Putamen (tissue), 1 donor: ENCODE data around the gene RTP5.
"Not testable (repeated sequence)": the region's sequence is repeated elsewhere in the genome, so short reads cannot be mapped to it uniquely, and the experiment has no call there.

Source experiments
- DNase-seq: peaks from one replicate; pipeline ENCODE4 v3.0.0-alpha.2; 2016; ENCODE audit warnings: low spot score

The RTP5 gene

DNA sequence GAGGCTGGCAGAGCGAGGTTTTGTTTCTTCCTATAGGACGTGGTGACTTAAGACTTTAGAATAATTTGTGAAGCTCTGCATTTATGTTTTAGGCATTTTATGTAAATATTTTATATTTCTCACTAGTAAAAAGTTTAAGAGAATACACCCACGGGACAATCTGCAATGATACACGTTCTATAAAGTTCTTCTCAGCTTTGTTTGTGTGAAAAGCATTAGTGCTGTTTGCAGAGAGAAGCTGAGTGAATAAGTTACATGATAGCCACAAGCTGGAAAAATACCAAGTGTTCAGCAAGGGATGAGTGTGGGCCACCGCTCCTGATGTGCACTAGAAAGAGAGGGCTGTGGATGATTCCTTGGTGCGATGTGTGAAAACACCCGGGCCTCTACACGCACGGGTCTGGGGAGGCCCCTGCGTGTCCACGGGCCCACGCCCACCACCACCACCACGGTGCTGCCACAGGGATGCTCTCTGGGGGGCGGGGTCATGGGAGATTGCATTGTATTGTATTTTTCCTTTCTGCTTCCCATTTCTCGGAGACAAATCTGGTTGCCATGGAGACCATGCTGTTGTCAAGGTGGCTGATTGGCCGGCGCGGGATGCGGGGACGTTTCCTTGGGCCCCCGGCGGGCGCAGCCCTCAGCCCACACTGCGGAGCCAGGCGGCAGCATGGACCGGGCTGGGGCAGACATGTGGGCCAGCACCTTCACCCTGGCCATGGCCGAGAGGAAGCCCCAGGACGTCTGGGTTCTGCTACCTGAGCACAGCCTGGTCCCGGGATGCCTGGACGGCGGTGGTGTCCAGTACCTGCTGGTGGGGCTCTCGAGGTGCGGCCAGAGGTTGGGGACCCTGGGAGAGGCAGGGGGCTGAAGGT is at the start of gene RTP5:
Gene RTP5 (plus strand): TSS at position 643 of the 875 bp plus-strand sequence. CDS start 28 bp downstream, at position 671.
- DNase-seq, result peak; percentile 25

DNA sequence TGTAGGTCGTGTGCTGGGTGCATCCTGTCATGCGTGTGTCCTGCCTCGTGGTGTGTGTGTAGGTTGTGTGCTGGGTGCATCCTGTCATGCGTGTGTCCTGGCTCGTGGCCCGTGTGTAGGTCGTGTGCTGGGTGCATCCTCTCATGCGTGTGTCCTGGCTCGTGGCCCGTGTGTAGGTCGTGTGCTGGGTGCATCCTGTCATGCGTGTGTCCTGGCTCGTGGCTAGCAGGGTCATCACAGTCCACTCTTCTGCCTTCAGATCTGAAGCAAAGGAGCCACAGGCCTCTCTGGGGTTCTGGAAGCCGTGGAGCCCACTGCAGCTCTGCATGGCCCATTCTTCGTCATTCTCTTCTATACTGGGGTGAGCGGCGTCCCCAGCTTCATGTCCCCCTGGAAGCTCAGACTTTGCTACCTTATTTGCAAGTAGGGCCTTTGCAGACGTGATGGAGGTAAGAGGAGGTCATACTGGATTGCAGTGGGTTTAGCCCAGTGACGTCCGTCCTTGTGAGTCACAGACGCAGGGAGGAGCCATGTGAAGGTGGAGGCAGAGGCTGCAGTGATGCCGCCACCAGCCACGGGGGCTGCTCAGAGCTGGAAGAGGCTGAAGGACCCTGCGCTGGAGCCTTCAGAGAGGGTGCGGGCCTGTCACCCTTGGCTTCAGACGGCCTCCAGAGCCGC is 49.4 kb upstream of the RTP5 start:
- DNase-seq, result not testable (repeated sequence)

DNA sequence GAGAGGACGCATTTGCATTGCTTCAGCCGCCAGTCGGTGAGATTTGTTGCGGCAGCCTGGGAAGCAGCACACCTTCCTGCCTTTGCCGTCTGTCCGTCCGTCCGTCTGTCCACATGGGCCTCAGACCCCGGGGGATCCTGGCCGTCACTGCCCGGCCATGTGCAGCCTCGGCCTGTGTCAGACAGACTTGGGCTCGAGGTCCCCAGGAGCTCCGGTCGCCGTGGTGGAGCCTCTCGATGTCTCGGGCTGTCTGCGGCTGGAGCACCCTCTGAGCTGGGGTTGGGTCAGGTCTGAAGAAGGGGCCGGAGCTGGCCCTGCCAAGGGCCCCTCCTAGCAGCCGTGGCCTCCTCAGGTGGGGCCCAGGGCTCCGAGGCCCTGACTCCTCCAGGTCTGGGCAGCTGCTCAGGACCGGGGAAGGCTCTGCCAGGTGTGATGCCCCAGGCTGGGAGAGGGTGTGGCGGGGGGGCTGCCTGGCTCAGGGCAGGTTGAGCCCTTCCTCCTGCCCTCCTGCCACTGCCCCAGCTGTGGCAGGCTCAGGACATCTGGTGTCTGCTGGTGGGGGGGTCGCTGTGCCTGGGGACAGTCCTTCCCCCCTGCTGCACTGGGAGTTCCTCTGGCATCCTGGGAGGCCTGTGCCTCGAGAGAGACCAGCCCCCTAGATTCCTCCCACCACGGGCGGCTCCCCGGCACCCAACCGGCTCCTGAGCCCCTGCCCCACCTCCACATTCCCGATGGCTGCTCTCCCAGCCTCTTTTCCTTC is 48.7 kb upstream of the RTP5 start:
- no peak for DNase-seq

DNA sequence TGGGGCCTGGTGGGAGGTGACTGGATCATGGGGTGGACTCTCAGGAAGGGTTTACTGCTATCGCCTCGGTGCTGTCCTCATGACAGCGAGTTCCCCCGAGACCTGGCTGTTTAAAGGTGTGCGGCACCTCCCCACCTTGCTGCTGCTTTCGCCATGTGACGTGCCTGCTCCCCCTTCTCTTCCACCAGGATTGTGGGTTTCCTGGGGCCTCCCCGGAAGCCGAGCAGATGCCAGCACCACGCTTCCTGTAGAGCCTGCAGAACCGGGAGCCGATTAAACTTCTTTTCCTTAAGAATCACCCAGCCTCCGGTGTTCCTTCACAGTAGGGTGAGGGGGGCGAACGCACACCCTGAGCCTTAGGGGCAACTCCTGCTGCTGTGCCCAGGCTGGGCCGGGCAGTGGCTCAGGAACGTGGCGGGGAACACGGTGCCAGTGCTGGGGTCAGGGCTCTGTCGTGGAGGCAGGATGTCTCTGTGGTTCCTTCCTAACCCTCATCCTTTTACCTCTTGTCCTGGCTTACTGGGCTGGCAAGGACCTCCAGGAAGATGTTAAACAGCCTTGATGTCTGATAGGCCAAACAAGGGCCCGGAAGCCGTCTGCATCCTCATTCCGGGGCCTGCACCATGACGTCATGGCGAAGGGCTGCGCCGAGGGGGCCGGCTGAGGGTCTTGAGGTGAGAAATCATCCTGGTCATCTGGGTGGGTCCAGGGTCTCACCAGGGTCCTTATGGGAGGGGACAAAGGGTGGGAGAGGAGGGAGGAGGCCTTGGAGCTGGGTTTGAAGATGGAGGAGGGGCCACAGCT is 47.9 kb upstream of the RTP5 start:
- no peak for DNase-seq

DNA sequence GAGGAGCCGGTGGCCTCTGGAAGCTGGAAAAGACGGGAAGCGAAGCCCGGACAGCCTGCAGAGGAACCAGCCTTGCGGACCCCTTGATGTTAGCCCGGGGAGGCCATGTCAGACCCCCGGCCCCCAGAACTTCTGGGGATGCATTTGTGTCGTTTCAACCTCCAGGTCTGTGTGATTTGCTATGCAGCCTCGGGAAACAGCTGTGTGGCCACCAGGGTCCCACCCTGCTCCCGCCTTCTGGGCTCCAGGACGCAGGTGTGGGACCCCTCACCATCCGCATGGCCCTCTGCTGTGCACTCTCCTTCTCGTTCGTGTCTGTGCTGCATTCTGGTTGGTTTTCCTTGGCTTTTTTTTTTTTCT is 47.3 kb upstream of the RTP5 start:
- DNase-seq, result no peak

DNA sequence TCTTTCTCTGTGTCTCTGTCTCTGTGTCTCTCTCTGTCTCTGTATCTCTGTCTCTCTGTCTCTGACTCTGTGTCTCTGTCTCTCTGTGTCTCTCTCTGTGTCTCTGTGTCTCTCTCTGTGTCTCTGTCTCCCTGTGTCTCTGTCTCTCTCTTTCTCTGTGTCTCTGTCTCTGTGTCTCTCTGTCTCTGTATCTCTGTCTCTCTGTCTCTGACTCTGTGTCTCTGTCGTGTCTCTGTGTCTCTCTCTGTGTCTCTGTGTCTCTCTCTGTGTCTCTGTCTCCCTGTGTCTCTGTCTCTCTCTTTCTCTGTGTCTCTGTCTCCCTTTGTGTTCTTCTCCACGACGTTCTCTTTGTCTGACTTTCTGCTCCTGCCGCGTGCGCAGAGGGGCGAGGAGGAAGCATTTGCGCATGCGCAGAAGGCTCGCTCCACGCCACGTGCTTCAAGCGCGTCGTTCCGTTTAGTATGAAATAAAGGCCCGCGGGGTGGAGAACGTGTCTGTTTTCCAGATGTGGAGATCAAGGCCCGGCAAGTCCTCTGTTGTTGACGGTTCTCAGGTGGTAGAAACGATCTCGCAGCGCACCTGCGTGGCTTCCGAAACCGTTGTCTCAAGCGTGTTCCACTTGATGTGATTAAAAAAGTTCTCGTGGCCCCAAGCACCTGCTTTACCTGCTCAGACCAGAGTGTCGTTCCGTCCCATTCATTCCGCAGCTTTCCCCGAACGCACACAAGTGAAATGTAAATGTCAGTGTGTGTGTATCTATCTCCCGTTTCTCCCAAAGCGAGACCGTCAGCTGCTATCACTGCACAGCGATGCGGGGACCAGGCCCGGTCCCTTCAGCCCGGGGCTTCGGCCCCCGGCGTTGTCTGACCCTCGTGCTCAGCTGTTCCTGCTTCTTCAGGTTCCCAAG is 45.7 kb upstream of the RTP5 start:
- not testable (repeated sequence) for DNase-seq

DNA sequence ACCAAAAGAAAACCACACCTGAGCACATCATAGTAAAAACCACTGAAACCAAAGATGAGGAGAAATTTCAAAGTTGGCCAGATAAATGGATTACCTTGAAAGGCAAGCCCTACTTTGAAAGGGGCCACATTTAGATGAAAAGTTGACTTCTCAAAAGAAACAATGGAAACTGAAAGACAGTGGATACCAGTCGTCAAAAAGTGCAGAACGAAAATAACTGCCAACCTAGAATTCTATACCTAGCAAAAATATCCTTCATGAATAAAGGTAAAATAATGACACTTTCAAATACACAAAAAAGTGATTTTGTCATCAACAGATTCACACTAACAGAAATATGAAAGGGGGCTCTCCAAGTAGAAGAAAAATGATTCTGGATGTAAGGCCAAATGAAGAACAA is 42.1 kb upstream of the RTP5 start:
- DNase-seq, result no peak

DNA sequence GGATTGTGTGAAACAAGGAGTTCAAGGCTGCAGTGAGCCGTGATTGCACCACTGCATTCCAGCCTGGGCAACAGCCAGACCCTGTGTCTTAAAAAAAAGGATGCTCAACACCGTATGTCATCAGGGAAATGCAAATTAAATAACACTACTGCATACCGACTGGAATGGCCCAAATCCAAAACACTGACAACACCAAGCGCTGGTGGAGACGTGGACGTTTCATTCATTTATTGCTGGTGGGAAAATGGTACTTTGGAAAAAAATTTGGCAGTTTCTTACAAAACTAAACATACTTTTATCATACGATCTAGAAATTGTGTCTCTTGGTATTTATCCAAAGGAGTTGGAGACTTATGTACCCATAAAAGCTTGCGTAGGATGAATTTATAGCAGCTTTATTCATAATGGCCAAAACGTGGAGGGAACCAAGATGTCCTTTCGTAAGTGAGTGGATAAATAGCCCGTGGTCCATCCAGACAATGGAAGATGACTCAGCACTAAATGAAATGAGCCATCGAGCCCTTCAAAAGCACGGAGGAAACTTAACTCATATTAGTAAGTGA is 36.3 kb upstream of the RTP5 start:
- DNase-seq, result no peak

DNA sequence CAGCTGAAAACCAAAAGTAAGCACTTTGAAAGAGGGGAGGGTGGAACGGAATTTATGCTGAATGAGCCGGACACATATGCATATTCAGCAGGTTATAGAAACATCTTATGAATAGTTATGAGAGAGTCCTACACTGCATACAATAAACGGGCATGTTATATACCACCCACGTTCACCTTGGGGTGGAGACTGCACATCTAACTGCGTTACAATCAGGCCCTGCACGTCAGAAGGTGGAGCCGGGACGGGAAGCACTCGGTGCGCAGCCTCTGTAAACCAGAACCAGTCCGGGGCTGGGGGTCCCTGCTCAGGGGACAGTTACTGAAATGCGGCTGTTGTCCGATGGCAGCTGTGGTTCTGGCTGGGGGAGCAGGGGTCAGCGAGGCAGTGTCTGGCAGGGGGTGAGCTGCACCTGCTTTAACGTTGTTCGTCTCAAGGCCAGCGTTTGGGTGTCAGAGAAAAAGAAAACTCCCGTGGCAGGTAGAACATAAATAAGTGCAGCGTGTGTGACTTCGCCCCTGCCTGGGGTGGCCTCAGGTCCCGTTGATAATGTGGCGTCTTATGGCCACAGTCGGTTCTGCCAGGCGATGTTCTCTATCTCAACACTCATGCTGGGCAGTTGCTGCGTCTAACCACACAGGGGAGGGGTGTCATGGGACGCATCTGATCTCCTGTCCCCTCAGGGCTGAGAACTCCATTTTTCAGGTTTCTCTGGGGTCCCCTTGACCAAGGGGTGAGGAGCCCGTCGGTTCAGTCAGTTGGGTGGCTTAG is 35.6 kb upstream of the RTP5 start:
- DNase-seq, result not testable (repeated sequence)

DNA sequence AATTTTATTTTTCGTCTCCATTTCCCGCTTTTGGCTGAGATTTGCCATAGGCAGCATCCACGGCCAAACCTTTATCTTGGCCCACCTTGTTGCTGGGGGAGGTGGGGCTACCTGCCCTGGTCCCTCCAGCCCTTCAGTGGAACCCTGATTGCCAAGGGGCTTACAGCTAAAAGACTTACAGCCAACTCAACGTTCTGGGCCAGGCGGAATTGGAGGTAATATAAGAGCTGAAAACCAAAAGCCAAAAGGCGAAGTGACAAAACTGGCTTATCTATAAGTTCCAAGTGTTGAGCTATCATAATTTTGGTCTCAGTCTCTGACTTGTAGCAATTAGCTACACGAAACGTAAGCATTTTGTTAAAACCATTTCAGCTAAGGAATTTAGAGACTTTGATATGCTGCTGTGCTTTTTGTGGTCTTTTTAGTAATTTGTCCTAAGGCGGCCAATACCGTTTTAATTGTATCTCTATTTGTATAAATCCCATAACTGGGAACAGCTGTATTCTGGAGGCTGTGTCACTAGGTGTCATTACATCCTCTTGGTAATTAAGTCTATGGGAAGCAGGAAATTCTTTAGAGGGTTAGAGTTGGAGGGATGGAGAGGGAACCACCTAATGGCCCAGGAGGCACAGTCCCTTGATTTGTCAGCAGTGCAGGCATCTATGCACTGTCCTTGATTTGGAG is 34.9 kb upstream of the RTP5 start:
- no peak for DNase-seq

DNA sequence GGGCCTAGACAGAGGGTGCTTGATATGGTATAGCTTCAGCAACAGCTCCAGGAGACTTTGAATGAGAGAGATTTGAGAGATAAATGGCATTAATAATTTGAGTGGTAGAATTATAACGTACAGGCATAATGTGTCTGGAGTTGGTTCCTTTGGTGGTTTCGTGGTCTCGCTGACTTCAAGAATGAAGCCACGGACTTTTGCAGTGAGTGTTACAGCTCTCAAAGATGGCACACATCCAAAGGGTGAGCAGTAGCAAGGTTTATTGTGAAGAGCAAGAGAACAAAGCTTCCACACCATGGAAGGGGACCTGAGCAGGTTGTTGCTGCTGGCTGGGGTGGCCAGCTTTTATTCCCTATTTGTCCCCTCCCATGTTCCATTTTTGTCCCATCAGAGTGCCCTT is 33.9 kb upstream of the RTP5 start:
- no peak for DNase-seq

DNA sequence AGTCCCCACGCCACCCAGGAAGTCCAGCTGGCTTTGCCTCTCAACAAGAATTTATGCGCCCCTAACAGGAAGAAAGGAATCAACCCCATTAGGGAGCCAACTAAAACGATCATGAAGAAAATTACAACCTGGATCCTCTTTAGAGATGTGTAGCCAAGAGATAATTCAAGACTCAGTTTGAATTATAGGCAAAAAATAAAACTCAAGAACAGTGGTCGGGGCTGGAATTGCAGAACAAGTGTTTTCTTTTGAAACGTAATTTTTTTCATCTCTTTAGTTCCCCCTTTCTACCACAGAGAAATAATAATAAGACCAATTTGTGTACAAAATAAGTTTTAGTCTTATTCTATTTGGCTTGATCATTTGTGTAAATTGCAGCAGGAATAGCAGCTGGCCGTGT is 33.2 kb upstream of the RTP5 start:
- DNase-seq, result no peak

DNA sequence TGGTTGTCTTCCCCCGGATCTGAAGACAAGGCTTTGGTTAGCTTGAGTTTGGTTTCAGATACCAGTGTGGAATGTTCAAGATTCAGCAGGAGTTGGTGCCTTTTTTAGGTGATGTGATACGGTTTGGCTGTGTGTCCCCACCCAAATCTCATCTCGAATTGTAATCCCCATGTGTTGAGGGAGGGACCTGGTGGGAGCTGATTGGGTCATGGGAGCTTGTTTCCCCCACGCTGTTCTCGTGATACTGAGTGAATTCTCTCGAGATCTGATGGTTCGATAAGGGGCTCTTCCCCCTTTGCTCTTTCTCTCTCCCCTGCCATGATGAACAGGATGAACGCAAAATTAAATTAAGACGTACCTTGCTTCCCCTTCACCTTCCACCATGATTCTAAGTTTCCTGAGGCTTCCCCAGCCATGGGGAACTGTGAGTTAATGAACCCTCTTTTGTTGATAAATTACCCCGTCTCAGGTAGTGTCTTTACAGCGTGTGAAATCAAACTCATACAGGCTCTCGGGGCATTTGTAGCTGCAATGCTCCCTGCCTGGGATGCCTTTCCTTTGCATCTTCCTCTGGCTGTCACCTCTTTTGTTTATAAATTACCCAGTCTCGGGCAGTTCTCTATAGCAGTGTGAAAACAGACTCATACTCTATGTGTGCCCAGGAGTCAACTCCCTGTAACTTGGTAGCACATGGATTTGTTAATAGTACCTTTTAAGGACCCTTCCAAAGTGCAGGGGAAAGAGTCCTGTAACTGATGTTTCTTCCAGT is 32.1 kb upstream of the RTP5 start:
- DNase-seq, result no peak

DNA sequence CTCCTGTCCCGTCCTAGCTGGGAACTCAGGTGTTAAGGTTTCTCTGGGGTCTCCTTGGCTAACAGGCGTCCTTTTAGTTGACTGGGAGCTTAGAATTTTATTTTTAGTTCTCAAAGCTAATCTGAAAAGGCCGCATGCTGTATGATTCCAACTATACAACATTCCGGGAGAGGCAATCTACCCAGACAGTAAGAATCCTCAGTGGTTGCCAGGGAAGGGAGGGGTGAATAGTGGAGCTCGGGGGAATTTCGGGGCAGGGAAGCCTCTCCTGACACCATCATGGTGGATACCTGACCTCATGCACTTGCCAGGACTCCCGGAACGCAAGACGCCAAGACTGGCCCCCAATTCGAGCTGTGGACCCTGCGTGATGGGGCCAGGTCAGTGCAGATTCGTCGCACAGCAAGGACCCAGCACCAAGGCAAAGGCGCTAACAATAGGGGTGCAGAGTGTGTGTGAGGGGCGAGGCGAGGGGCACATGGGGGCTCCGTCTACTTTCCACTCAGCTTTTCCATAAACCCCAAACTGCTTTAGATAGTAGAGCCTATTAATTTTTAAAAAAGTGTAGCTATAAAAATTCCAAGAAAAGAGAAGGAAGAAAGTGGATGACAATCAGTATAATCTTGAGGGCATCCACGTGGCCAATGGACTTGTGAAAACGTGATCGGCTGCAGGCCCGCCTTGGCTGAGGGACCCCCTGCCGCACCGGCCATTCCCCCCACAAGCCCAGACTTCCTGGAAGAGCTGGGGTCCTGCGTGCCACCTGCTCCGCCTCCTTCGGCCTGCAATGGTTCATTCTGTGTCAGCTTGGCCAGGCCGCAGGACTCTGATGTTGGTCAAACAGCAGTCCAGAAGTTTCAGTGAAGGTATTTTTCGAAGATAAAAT is 28.1 kb upstream of the RTP5 start:
- no peak for DNase-seq

DNA sequence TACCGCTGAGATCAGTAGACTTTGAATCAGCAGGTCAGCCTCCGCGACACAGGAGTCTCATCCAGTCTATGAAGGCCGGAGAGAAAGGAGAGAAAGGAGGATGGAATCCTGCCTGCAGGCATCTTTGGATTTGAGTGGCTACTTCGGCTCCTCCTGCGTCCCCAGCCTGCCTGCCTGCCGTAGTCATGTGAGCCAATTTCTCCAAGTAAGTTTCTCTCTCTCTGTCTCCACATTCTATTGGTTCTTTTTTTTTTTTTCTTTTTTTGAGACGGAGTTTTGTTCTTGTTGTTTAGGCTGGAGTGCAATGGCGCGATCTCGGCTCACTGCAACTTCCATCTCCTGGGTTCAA is 27.5 kb upstream of the RTP5 start:
- DNase-seq, result no peak

DNA sequence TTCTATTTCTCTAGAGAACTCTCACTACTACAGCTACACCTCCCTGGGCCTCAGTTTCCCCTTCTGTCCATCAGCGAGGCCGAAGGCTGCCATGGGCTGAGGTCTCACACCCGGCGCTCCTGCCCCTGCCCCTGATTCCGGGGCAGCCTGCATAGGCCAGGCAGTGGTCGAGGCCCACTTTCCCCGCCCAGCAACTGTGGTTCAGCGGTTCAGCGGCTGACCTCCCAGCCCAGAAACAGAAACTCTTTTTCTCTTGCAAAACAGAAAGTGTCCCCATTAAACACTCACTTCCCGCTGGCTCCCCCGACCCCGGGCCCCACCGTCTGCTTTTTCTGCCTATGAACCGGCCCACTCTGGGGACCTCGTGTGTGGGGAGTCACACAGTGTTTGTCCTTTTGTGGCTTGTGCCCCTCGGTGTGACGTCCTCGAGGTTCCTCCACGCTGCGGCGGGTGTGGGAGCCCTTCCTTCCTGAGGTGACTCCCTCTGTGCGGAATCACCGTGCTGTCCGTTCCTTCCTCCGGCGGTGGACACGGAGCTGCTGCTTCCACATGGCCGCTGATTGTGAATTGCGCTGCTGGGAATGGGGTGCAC is 26.8 kb upstream of the RTP5 start:
- no peak for DNase-seq
